ENCODE results near the gene UMODL1.
"Not testable (repeated sequence)": the region's sequence is repeated elsewhere in the genome, so short reads cannot be mapped to it uniquely, and the experiment has no call there.

The UMODL1 gene

GRCh38 chr21:42073145-42074099 is 2.3 kb downstream of the UMODL1 start:
- TF ChIP-seq ZNF580 (tag by site-specific recombination; IDR thresholded peaks at IDR 0.05) (no peak), ZNF777 (tag by site-specific recombination; IDR thresholded peaks at IDR 0.05; ENCODE audit: borderline replicate concordance) (no peak), ZNF324 (tag by site-specific recombination; IDR thresholded peaks at IDR 0.05) (no peak), ZNF610 (tag by site-specific recombination; IDR thresholded peaks at IDR 0.05; ENCODE audit: borderline replicate concordance) (no peak), SP2 (tag by site-specific recombination; IDR thresholded peaks at IDR 0.05) (no peak), PRDM4 (tag by site-specific recombination; IDR thresholded peaks at IDR 0.05) (no peak), ZNF37A (tag by site-specific recombination; IDR thresholded peaks at IDR 0.05) (no peak), ZFHX2 (tag by site-specific recombination; conservative IDR thresholded peaks at IDR 0.05) (no peak), IKZF3 (tag by site-specific recombination; IDR thresholded peaks at IDR 0.05) (no peak), ZSCAN23 (tag by site-specific recombination; IDR thresholded peaks at IDR 0.05) (no peak)
- TF ChIP-seq, protein P1, sequence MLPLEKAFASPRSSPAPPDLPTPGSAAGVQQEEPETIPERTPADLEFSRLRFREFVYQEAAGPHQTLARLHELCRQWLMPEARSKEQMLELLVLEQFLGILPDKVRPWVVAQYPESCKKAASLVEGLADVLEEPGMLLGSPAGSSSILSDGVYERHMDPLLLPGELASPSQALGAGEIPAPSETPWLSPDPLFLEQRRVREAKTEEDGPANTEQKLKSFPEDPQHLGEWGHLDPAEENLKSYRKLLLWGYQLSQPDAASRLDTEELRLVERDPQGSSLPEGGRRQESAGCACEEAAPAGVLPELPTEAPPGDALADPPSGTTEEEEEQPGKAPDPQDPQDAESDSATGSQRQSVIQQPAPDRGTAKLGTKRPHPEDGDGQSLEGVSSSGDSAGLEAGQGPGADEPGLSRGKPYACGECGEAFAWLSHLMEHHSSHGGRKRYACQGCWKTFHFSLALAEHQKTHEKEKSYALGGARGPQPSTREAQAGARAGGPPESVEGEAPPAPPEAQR (tag by site-specific recombination; IDR thresholded peaks at IDR 0.05) = no peak
- no peak overlapping the region for H3K4me3 ChIP-seq (ENCODE audit: low read depth, low read length)
- no peak overlapping the region for H3K27ac ChIP-seq (ENCODE audit: extremely low read depth, low read depth, low read length)
- ChIA-PET POLR2A (interaction anchor here (0.5 kb wide), 1 partner anchor 904 kb away, joined by 3 read pairs; no protein-coding TSS in a partner anchor), CTCF (interaction anchor here (0.6 to 1.0 kb wide), 2 partner anchors 17 to 663 kb away, joined by 3 to 4 read pairs; no protein-coding TSS in a partner anchor)
- H3K36me3 ChIP-seq (ENCODE audit: control insufficient read depth in 2 of 2, insufficient read depth in 1 of 2, low read length in 2 of 2) = no peaks in the 10 kb centered on the region
- no peaks in the 10 kb centered on the region for H3K4me1 ChIP-seq (ENCODE audit: control insufficient read depth, insufficient read depth, low read length)
- no peaks in the 10 kb centered on the region for H3K9me3 ChIP-seq (ENCODE audit: control insufficient read depth, insufficient read depth, low read depth, low read length)

GRCh38 chr21:42075686-42076471 is 4.8 kb downstream of the UMODL1 start:
- H3K36me3 ChIP-seq (ENCODE audit: control insufficient read depth in 2 of 2, insufficient read depth in 1 of 2, low read length in 2 of 2) = no peaks in the 10 kb centered on the region
- ChIA-PET POLR2A (no interaction called here), CTCF (interaction anchor here (0.6 to 1.0 kb wide), 4 partner anchors 32 to 105 kb away, joined by 3 read pairs; no protein-coding TSS in a partner anchor)
- TF ChIP-seq ZFP69B (tag by site-specific recombination; IDR thresholded peaks at IDR 0.05) (no peak), ZBTB21 (tag by site-specific recombination; IDR thresholded peaks at IDR 0.05) (no peak), SP7 (tag by site-specific recombination; IDR thresholded peaks at IDR 0.05) (no peak), ZNF394 (tag by site-specific recombination; IDR thresholded peaks at IDR 0.05; ENCODE audit: borderline replicate concordance) (no peak), ZNF580 (tag by site-specific recombination; IDR thresholded peaks at IDR 0.05) (no peak), ZNF302 (tag by site-specific recombination; IDR thresholded peaks at IDR 0.05; ENCODE audit: low read depth) (no peak), ZNF404 (tag by site-specific recombination; IDR thresholded peaks at IDR 0.05) (no peak)
- TF ChIP-seq, protein P2, sequence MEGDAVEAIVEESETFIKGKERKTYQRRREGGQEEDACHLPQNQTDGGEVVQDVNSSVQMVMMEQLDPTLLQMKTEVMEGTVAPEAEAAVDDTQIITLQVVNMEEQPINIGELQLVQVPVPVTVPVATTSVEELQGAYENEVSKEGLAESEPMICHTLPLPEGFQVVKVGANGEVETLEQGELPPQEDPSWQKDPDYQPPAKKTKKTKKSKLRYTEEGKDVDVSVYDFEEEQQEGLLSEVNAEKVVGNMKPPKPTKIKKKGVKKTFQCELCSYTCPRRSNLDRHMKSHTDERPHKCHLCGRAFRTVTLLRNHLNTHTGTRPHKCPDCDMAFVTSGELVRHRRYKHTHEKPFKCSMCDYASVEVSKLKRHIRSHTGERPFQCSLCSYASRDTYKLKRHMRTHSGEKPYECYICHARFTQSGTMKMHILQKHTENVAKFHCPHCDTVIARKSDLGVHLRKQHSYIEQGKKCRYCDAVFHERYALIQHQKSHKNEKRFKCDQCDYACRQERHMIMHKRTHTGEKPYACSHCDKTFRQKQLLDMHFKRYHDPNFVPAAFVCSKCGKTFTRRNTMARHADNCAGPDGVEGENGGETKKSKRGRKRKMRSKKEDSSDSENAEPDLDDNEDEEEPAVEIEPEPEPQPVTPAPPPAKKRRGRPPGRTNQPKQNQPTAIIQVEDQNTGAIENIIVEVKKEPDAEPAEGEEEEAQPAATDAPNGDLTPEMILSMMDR (tag by site-specific recombination; IDR thresholded peaks at IDR 0.05) = no peak
- TF ChIP-seq, protein P3, sequence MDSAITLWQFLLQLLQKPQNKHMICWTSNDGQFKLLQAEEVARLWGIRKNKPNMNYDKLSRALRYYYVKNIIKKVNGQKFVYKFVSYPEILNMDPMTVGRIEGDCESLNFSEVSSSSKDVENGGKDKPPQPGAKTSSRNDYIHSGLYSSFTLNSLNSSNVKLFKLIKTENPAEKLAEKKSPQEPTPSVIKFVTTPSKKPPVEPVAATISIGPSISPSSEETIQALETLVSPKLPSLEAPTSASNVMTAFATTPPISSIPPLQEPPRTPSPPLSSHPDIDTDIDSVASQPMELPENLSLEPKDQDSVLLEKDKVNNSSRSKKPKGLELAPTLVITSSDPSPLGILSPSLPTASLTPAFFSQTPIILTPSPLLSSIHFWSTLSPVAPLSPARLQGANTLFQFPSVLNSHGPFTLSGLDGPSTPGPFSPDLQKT (IDR thresholded peaks at IDR 0.05; ENCODE audit: borderline replicate concordance, low read depth, low read length) = no peak
- H3K4me3 ChIP-seq (ENCODE audit: low read depth, low read length) = no peak overlapping the region
- H3K9me3 ChIP-seq (ENCODE audit: control insufficient read depth, insufficient read depth, low read depth, low read length) = no peaks in the 10 kb centered on the region
- no peaks in the 10 kb centered on the region for H3K4me1 ChIP-seq (ENCODE audit: control insufficient read depth, insufficient read depth, low read length)
- no peak overlapping the region for H3K27ac ChIP-seq (ENCODE audit: extremely low read depth, low read depth, low read length)

- CTCF ChIA-PET; H3K4me1 ChIP-seq (ENCODE audit: control insufficient read depth, insufficient read depth, low read length); H3K4me3 ChIP-seq (ENCODE audit: low read depth, low read length); H3K36me3 ChIP-seq (ENCODE audit: control insufficient read depth in 2 of 2, insufficient read depth in 1 of 2, low read length in 2 of 2); H3K27ac ChIP-seq (ENCODE audit: extremely low read depth, low read depth, low read length); H3K9me3 ChIP-seq (ENCODE audit: control insufficient read depth, insufficient read depth, low read depth, low read length); POLR2A ChIA-PET: not testable (repeated sequence)
Measured at GRCh38 chr21:42077685-42078238, 6.6 kb downstream of the UMODL1 start.

Measured in HEK293 (cell line).